HCEC 1CT (cell line): ENCODE results near the gene C12orf76.
"Not testable (repeated sequence)": the region's sequence is repeated elsewhere in the genome, so short reads cannot be mapped to it uniquely, and the experiment has no call there.

Experiments used
- DNase-seq: peaks from one replicate; pipeline ENCODE4 v3.0.0-alpha.2; 2017

C12orf76 gene

GRCh38 chr12:110062241-110062640, 13.9 kb upstream of the C12orf76 start:
- no peak for DNase-seq

- DNase-seq: no peak
These were observed 11.3 kb upstream of the C12orf76 start for GRCh38 chr12:110059651-110060000.

- DNase-seq: no peak
These were observed 10.7 kb upstream of the C12orf76 start for GRCh38 chr12:110058875-110059615.

- DNase-seq: not testable (repeated sequence)
These were observed 8.3 kb upstream of the C12orf76 start for GRCh38 chr12:110056643-110057042.

GRCh38 chr12:110055375-110056352, 7.3 kb upstream of the C12orf76 start:
- DNase-seq: peak; percentile 95

GRCh38 chr12:110050927-110051326, 2.6 kb upstream of the C12orf76 start:
- no peak for DNase-seq

GRCh38 chr12:110049666-110050065, 1.3 kb upstream of the C12orf76 start:
- not testable (repeated sequence) for DNase-seq

GRCh38 chr12:110049034-110049433, 712 bp upstream of the C12orf76 start:
- not testable (repeated sequence) for DNase-seq

GRCh38 chr12:110047297-110047940, 903 bp downstream of the C12orf76 start:
- DNase-seq: no peak

- DNase-seq: no peak
These were observed 1.7 kb downstream of the C12orf76 start for GRCh38 chr12:110046451-110047187.

GRCh38 chr12:110042264-110042663, 6.1 kb downstream of the C12orf76 start:
- DNase-seq: no peak

- peak; percentile 95 for DNase-seq
These were observed 9.1 kb downstream of the C12orf76 start for GRCh38 chr12:110039085-110039807.

GRCh38 chr12:110038741-110039084, 9.6 kb downstream of the C12orf76 start:
- DNase-seq: no peak

- DNase-seq: no peak
These were observed 11.0 kb downstream of the C12orf76 start for GRCh38 chr12:110037315-110037714.

GRCh38 chr12:110035534-110036104, 12.7 kb downstream of the C12orf76 start:
- no peak for DNase-seq

- DNase-seq: no peak
These were observed 14.4 kb downstream of the C12orf76 start for GRCh38 chr12:110033888-110034287.

GRCh38 chr12:110029290-110029815, 19.0 kb downstream of the C12orf76 start:
- no peak for DNase-seq

- no peak for DNase-seq
These were observed 20.0 kb downstream of the C12orf76 start for GRCh38 chr12:110028323-110028722.

GRCh38 chr12:110024051-110024450, 24.3 kb downstream of the C12orf76 start:
- DNase-seq: no peak

- peak; percentile 57 for DNase-seq
These were observed 25.0 kb downstream of the C12orf76 start for GRCh38 chr12:110023059-110023980.
